Gastrocnemius medialis (tissue), 4 donors: ENCODE data around the gene EGF.

Experiments
- CTCF ChIP-seq, 5 experiments: fragments of 450-650 bp in 3 of 5; fragments of 200-600 bp in 2 of 5; sonication (generic) in 2 of 5; IDR thresholded peaks in 4 of 5; conservative IDR thresholded peaks in 1 of 5; 1 replicate in 4 of 5; 2 replicates in 1 of 5; pipeline ENCODE4 v1.5.1; 2016 to 2019; ENCODE audit warnings: antibody characterized with exemption in 5 of 5, mild to moderate bottlenecking in 3 of 5, moderate library complexity in 3 of 5
- POLR2A ChIP-seq, 2 donors: fragments of 450-650 bp; IDR thresholded peaks; one replicate each; pipeline ENCODE4 v1.6.1; 2017; ENCODE audit warnings: antibody characterized with exemption in 2 of 2, mild to moderate bottlenecking in 2 of 2, moderate library complexity in 2 of 2

- TF ChIP-seq CTCF (IDR thresholded peaks at IDR 0.05 in 4 of 5, conservative IDR thresholded peaks at IDR 0.05 in 1 of 5): no peak
- TF ChIP-seq POLR2A (IDR thresholded peaks at IDR 0.05): no peak
These were observed 94.5 kb downstream of the EGF start for GRCh38 chr4:110007217-110007616.
